GM20000 (cell line): ENCODE results near the gene ESM1.

ENCODE experiments used
- DNase-seq: peaks from one replicate; pipeline ENCODE4 v3.0.0; 2012; ENCODE audit warnings: low spot score
- CTCF ChIP-seq: IDR thresholded peaks from 2 replicates; pipeline ENCODE4 v1.5.1; 2012; ENCODE audit warnings: mild to moderate bottlenecking, control low read depth; ENCODE audit errors: extremely low read depth, missing control alignments

ESM1 gene

DNA sequence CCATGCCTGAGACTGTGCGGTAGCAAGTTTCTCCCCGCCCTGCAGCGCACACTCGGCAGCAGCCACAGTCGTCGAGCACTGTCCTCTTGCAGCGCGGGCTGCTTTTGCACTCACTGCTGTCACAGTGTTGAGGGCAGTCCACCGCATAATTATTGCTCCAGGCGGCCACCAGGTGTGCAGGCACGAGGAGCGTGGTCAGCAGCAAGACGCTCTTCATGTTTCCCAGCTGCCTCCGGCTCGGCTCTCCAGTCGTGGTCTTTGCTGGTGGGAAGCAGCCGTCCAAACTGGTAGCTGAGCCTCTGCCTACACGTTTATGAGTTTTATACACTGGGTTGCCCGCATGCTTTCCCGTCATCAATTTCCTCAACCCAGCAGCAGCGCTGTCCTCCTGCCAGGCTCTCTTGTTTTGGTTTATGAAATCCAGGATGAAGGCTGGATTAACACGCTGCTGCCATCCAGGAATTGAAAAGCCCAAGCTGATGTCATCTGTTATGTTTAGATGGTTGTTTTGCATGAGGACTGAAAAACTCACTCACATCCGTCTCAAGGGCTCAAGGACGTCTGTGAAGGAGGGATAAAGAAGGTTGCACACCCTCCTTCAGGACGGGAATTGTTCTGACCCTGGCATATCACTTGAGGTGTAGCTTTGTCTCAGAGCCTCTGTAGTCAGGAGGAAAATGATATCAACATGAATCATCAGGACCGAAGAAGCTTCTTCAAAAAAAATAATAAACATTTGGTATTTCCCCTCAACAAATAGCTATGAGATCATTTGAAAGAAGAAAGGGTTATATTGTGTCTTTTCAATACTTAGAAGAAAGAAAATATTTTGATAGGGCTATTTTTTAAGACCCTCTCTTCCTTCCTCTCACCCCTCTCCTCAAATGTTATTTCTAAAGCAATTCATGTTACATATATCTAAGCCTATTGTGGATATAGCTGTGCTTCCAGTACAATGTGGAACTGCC is at the start of gene ESM1:
Gene ESM1 (minus strand): TSS at position 293 of the 968 bp plus-strand sequence. CDS start 76 bp downstream, at position 217.
- DNase-seq, result no peak
- no peak for TF ChIP-seq CTCF

- no peak for DNase-seq
- TF ChIP-seq CTCF, result no peak
Measured at GRCh38 chr5:55033568-55033967, 48.2 kb upstream of the ESM1 start.

DNA sequence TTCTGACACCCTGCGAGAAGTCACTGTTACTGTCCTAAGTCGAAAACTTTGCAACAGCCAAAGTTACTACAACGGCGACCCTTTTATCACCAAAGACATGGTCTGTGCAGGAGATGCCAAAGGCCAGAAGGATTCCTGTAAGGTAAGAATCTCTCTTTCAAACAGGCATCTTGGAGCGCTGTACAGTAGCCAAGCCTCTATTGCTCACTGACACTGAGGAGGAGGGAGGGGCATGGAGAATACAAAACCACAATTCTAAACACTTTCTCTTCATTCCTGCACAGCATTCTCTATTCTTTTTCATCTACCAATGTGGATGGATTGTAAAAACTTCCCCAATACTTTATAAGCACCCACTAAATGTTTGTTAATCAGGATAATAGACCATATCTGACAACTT is 46.1 kb upstream of the ESM1 start:
- no peak for TF ChIP-seq CTCF

DNA sequence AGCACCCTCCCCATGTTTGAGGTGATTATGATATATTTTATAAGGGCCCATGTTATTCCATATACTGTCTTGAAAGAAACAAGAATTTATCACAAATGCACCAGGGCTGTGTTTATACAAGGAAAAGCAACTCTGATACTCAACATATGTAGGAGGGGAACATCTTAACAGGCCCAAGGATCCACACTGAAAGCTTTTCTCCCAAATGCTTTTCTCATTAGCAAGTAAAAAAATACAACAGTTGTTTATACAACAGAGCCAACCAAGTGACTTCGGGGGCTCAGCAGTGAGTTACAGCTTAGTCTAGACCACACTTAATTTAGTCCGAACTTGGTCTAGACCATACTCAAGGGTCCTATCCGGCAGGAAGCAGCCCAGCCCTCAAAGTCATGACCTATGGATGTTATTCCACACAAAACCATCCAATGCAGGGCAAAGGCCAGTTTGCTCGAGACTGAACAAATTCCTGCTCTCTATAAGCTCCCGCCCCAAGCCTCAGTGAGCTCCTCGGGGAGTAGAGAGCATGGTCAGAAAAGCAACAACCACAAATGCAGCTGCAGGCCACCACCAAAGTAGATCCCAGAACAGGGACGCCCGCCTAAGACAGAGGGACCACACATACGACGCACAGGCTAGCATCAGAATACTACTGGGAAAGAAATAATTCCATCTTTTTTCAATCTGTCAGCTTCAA is 45.4 kb upstream of the ESM1 start:
- TF ChIP-seq CTCF, result no peak
- no peak for DNase-seq

More for the DNA sequence above, 46.1 kb upstream of the ESM1 start:
- DNase-seq, result no peak

DNA sequence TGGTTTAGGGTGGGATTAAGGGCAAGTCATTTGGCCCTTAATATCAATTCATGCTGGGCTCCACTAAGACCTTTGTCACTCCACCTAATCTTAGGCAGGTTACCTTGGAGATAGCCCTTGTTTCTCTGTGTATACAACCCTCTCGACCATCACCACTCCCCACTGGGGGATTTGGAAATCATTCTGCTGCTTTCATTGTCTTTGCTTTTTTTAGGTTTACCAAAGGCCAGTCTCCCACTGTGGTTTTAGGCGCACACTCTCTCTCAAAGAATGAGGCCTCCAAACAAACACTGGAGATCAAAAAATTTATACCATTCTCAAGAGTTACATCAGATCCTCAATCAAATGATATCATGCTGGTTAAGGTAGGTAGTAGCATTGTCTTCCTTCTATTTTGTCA is 44.8 kb upstream of the ESM1 start:
- no peak for DNase-seq
- no peak for TF ChIP-seq CTCF

DNA sequence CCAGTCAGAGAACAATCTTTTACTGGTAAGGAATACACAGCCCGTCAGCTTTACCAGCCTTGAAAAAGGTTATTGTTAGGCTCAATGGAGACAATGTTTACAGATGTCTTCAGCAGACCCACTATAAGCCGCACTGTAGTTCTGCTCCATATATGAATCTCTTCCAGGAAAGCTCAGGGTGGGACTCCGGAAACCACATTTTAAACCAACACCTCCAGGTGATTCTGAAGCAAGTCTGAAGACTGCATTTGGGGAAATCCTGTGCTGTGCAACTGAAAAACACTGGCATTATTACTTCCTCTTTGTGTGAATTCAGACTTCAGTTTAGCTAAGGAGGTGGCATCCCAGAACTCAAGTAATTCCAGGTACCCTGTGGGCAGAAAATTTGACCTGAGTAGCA is 42.2 kb upstream of the ESM1 start:
- no peak for DNase-seq
- no peak for TF ChIP-seq CTCF

DNA sequence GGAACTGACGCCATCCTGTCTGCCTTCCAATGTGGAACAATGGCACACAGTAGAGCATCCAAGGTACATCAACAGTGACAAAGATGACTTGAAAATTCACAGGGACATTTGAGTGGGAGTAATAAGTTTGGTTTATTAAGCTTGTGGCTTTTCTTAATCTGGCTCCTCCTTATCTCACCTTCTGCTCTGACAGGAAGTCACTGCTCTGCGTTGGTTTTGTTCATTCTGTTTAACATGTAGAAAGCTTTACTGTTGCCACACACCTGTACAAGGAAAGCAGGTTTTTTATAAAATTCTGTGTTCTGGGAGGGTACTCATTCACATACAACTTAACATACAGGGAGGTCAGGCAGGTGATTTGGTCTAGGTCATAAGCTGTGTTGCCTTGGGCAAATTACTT is 37.1 kb upstream of the ESM1 start:
- TF ChIP-seq CTCF, result no peak
- no peak for DNase-seq
